Liver (tissue), 9 donors: ENCODE data around the gene INPP4B. TPM values are rescaled to one million over a fixed set of nuclear protein-coding genes. Genes with fewer than 3 reads are reported as not detected.

Experiments used
- DNase-seq: peaks from one replicate; pipeline ENCODE4 v3.0.0-alpha.2; 2017; ENCODE audit warnings: low spot score
- H3K27ac ChIP-seq, 2 donors: one replicate each; pipeline ENCODE4 v1.7.0; 2013; ENCODE audit warnings: inconsistent platforms in 2 of 2, low read length in 2 of 2, control low read depth in 1 of 2, low read depth in 1 of 2, mild to moderate bottlenecking in 1 of 2
- H3K27me3 ChIP-seq, 4 donors: one replicate each; pipeline versions ENCODE4 v1.6.1 to v1.7.0; 2013; ENCODE audit warnings: low read length in 3 of 4, inconsistent platforms in 1 of 4, mild to moderate bottlenecking in 1 of 4, moderate library complexity in 1 of 4; ENCODE audit not compliant: control insufficient read depth in 4 of 4, insufficient read depth in 4 of 4
- H3K36me3 ChIP-seq, 4 donors: one replicate each; pipeline versions ENCODE4 v1.6.1 to v1.7.0; 2013; ENCODE audit warnings: low read length in 3 of 4, mild to moderate bottlenecking in 3 of 4, low read depth in 1 of 4, moderate library complexity in 1 of 4; ENCODE audit not compliant: control insufficient read depth in 4 of 4, insufficient read depth in 3 of 4
- H3K4me1 ChIP-seq, 4 donors: one replicate each; pipeline versions ENCODE4 v1.6.1 to v1.7.0; 2013; ENCODE audit warnings: low read length in 3 of 4, mild to moderate bottlenecking in 3 of 4, moderate library complexity in 1 of 4; ENCODE audit not compliant: control insufficient read depth in 4 of 4, insufficient read depth in 4 of 4
- H3K4me3 ChIP-seq, 3 donors: one replicate each; pipeline versions ENCODE4 v1.6.1 to v1.7.0; 2013; ENCODE audit warnings: low read length in 3 of 3, control low read depth in 1 of 3, low read depth in 1 of 3, mild to moderate bottlenecking in 1 of 3
- H3K9ac ChIP-seq, 2 donors: one replicate each; pipeline ENCODE4 v1.7.0; 2013; ENCODE audit warnings: low read length in 2 of 2, mild to moderate bottlenecking in 2 of 2, moderate library complexity in 2 of 2, control low read depth in 1 of 2, low read depth in 1 of 2
- H3K9me3 ChIP-seq, 4 donors: one replicate each; pipeline versions ENCODE4 v1.6.1 to v1.7.0; 2013; ENCODE audit warnings: low read length in 3 of 4; ENCODE audit not compliant: control insufficient read depth in 4 of 4
- ATF3 ChIP-seq: IDR thresholded peaks from 2 replicates; pipeline ENCODE4 v1.6.1; 2016; ENCODE audit warnings: antibody characterized with exemption
- CTCF ChIP-seq: fragments of 150-350 bp; IDR thresholded peaks from 2 replicates; pipeline ENCODE4 v1.5.1; 2017; ENCODE audit warnings: improper control_type of control experiment, low read depth, low read length; ENCODE audit not compliant: missing input control
- EGR1 ChIP-seq, 2 donors: IDR thresholded peaks; 2 replicates each; pipeline ENCODE4 v1.6.1; 2016 to 2018; ENCODE audit warnings: antibody characterized with exemption in 2 of 2, low read depth in 2 of 2
- FOXA1 ChIP-seq: IDR thresholded peaks from 2 replicates; pipeline ENCODE4 v1.6.1; 2016; ENCODE audit warnings: antibody characterized with exemption
- FOXA2 ChIP-seq: IDR thresholded peaks from 2 replicates; pipeline ENCODE4 v1.6.1; 2016; ENCODE audit warnings: antibody characterized with exemption
- GABPA ChIP-seq, 2 donors: IDR thresholded peaks in 1 of 2; conservative IDR thresholded peaks in 1 of 2; 2 replicates each; pipeline ENCODE4 v1.6.1; 2016; ENCODE audit warnings: antibody characterized with exemption in 2 of 2, mild to moderate bottlenecking in 1 of 2, moderate library complexity in 1 of 2
- HNF4A ChIP-seq, 2 donors: conservative IDR thresholded peaks; 2 replicates each; pipeline ENCODE4 v1.6.1; 2016; ENCODE audit warnings: antibody characterized with exemption in 2 of 2, mild to moderate bottlenecking in 2 of 2
- HNF4G ChIP-seq: IDR thresholded peaks from 2 replicates; pipeline ENCODE4 v1.6.1; 2016; ENCODE audit warnings: antibody characterized with exemption
- JUND ChIP-seq, 2 donors: IDR thresholded peaks; 2 replicates each; pipeline ENCODE4 v1.6.1; 2016; ENCODE audit warnings: antibody characterized with exemption in 2 of 2
- MAX ChIP-seq: IDR thresholded peaks from 2 replicates; pipeline ENCODE4 v1.6.1; 2016; ENCODE audit warnings: antibody characterized with exemption
- NR2F2 ChIP-seq: IDR thresholded peaks from 2 replicates; pipeline ENCODE4 v1.6.1; 2016; ENCODE audit warnings: antibody characterized with exemption
- RAD21 ChIP-seq, 2 donors: IDR thresholded peaks; 2 replicates each; pipeline ENCODE4 v1.6.1; 2016; ENCODE audit warnings: antibody characterized with exemption in 2 of 2, mild to moderate bottlenecking in 2 of 2
- REST ChIP-seq: IDR thresholded peaks from 2 replicates; pipeline ENCODE4 v1.6.1; 2016; ENCODE audit warnings: antibody characterized with exemption, mild to moderate bottlenecking
- RXRA ChIP-seq, 2 donors: IDR thresholded peaks; 2 replicates each; pipeline ENCODE4 v1.6.1; 2017 to 2018; ENCODE audit warnings: antibody characterized with exemption in 2 of 2, mild to moderate bottlenecking in 1 of 2
- SP1 ChIP-seq: IDR thresholded peaks from 2 replicates; pipeline ENCODE4 v1.6.1; 2018; ENCODE audit warnings: antibody characterized with exemption, mild to moderate bottlenecking
- TAF1 ChIP-seq: conservative IDR thresholded peaks from 2 replicates; pipeline ENCODE4 v1.6.1; 2016; ENCODE audit warnings: antibody characterized with exemption, mild to moderate bottlenecking
- YY1 ChIP-seq: IDR thresholded peaks from 2 replicates; pipeline ENCODE4 v1.6.1; 2016; ENCODE audit warnings: antibody characterized with exemption, mild to moderate bottlenecking
- WGBS: extraction: QIAGEN DNeasy Blood & Tissue Kit; methylation state at CpG from one replicate; pipeline ENCODE4 v1.1.7; 2013; 5-methylcytosine and 5-hydroxymethylcytosine counted together
- polyA plus RNA-seq, 2 donors: library from polyadenylated mRNA; stranded (reverse) in 1 of 2; unstranded in 1 of 2; fragments of 200-250 nt in 1 of 2; fragments of >200 nt in 1 of 2; fragmentation: Nextera tagmentation in 1 of 2; extraction: Ambion mirVana in 1 of 2; gene quantifications; one replicate each; pipeline versions ENCODE4 v1.2.1 to v1.2.3, GENCODE V29; 2013 to 2015
- total RNA-seq, 2 donors: library from RNA; depleted of rRNA; stranded (reverse); fragments of >200 nt; gene quantifications; one replicate each; pipeline ENCODE4 v1.2.3, GENCODE V29; 2014
- donor health status: healthy.
- donor health status: healthy.
- donor health status: healthy.
- donor health status: healthy.
- donor health status: healthy.

INPP4B gene
- total and polyA plus RNA-seq, 4 donors, result 0.43 to 2.8 (median 1.6) TPM

GRCh38 chr4:142330311-142330710, 515.8 kb downstream of the INPP4B start (continued):
- TF ChIP-seq CTCF, result no peak

- Histone ChIP-seq H3K9ac (no peak overlapping the region), H3K27me3 (no peaks in the 10 kb centered on the region), H3K9me3 (no peaks in the 10 kb centered on the region), H3K27ac (no peak overlapping the region), H3K4me3 (no peak overlapping the region), H3K36me3 (no peaks in the 10 kb centered on the region), H3K4me1 (no peaks in the 10 kb centered on the region)
- TF ChIP-seq NR2F2 (no peak), ATF3 (no peak), RXRA (IDR thresholded peaks at IDR 0.05) (no peak), YY1 (no peak), SP1 (no peak), FOXA2 (no peak)
- 84% methylated on average over 1 of the region's 1 CpG for WGBS
- no peak for DNase-seq
Observed at GRCh38 chr4:142329313-142329712, 516.8 kb downstream of the INPP4B start.

GRCh38 chr4:142326181-142326580, 519.9 kb downstream of the INPP4B start:
- Histone ChIP-seq H3K9ac (no peak overlapping the region), H3K9me3 (no peaks in the 10 kb centered on the region), H3K27ac (no peak overlapping the region), H3K27me3 (no peaks in the 10 kb centered on the region), H3K4me1 (no peaks in the 10 kb centered on the region), H3K36me3 (no peaks in the 10 kb centered on the region), H3K4me3 (no peak overlapping the region)
- TF ChIP-seq HNF4G (no peak), FOXA2 (no peak), RAD21 (IDR thresholded peaks at IDR 0.05) (no peak), ATF3 (no peak), RXRA (IDR thresholded peaks at IDR 0.05) (no peak), SP1 (no peak), TAF1 (no peak), FOXA1 (no peak), NR2F2 (no peak), JUND (IDR thresholded peaks at IDR 0.05) (no peak), HNF4A (conservative IDR thresholded peaks at IDR 0.05) (no peak), EGR1 (IDR thresholded peaks at IDR 0.05; ENCODE audit: low read depth in 2 of 2) (no peak), MAX (no peak), GABPA (IDR thresholded peaks at IDR 0.05 in 1 of 2, conservative IDR thresholded peaks at IDR 0.05 in 1 of 2) (no peak)
- 82% methylated on average over 4 of the region's 4 CpGs for WGBS
- no peak for DNase-seq

- no peak for DNase-seq
- 49% methylated on average over 1 of the region's 1 CpG for WGBS
- H3K9ac ChIP-seq, result no peak overlapping the region
Observed at GRCh38 chr4:142324572-142324971, 521.5 kb downstream of the INPP4B start.

More at GRCh38 chr4:142324572-142324971, 521.5 kb downstream of the INPP4B start:
- H3K9me3 ChIP-seq, result no peaks in the 10 kb centered on the region
- no peaks in the 10 kb centered on the region for H3K36me3 ChIP-seq
- no peak for TF ChIP-seq TAF1
- TF ChIP-seq REST, result no peak
- TF ChIP-seq EGR1 (IDR thresholded peaks at IDR 0.05; ENCODE audit: low read depth in 2 of 2), result no peak
- no peaks in the 10 kb centered on the region for H3K4me1 ChIP-seq
- H3K27me3 ChIP-seq, result no peaks in the 10 kb centered on the region
- no peak overlapping the region for H3K27ac ChIP-seq
- no peak overlapping the region for H3K4me3 ChIP-seq
